MM.1S (cell line): Measurements from ENCODE around the gene SLIT1.

Source experiments
- EZH2 ChIP-seq: fragments of 300-600 bp; sonication (generic); optimal IDR thresholded peaks from 2 replicates; pipeline ENCODE3; 2017; ENCODE audit warnings: low read depth, mild to moderate bottlenecking, antibody characterized with exemption, low read length, mixed read lengths
- TF ChIP-seq, protein P1 (sequence below): fragments of 300-600 bp; sonication (generic); IDR thresholded peaks from 2 replicates; pipeline ENCODE4 v1.5.1; 2016; ENCODE audit warnings: antibody characterized with exemption, low read length, mixed read lengths

GRCh38 chr10:97119058-97119745 lies 66.6 kb downstream of the SLIT1 start:
- TF ChIP-seq, protein P1, sequence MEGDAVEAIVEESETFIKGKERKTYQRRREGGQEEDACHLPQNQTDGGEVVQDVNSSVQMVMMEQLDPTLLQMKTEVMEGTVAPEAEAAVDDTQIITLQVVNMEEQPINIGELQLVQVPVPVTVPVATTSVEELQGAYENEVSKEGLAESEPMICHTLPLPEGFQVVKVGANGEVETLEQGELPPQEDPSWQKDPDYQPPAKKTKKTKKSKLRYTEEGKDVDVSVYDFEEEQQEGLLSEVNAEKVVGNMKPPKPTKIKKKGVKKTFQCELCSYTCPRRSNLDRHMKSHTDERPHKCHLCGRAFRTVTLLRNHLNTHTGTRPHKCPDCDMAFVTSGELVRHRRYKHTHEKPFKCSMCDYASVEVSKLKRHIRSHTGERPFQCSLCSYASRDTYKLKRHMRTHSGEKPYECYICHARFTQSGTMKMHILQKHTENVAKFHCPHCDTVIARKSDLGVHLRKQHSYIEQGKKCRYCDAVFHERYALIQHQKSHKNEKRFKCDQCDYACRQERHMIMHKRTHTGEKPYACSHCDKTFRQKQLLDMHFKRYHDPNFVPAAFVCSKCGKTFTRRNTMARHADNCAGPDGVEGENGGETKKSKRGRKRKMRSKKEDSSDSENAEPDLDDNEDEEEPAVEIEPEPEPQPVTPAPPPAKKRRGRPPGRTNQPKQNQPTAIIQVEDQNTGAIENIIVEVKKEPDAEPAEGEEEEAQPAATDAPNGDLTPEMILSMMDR, result no peak
- TF ChIP-seq EZH2, result no peak
